ENCODE measurements around the gene LMO3.

- TF ChIP-seq CTCF (conservative IDR thresholded peaks at IDR 0.05; ENCODE audit: low read length) (no peak), EZH2phosphoT487 (IDR thresholded peaks at IDR 0.05; ENCODE audit: borderline replicate concordance) (no peak)
Observed at GRCh38 chr12:16613199-16613598, 7.2 kb upstream of the LMO3 start.

Data from Loucy (cell line).